SW 1271 (cell line): ENCODE measurements around the gene SDCBP2.

ENCODE experiments used
- DNase-seq, 2 experiments: peaks; one replicate each; lab custom pipeline; 2025; lab: John Stamatoyannopoulos, UW

Gene SDCBP2

GRCh38 chr20:1274485-1275311 is 54.2 kb downstream of the SDCBP2 start:
- DNase-seq, result no peak

- DNase-seq, result no peak
Observed at GRCh38 chr20:1273366-1273765, 55.6 kb downstream of the SDCBP2 start.

GRCh38 chr20:1272368-1273100 is 56.4 kb downstream of the SDCBP2 start:
- DNase-seq, result no peak

- no peak for DNase-seq
Observed at GRCh38 chr20:1269850-1270249, 59.1 kb downstream of the SDCBP2 start.

GRCh38 chr20:1269235-1269634 is 59.7 kb downstream of the SDCBP2 start:
- DNase-seq, result no peak

- DNase-seq, result no peak
Observed at GRCh38 chr20:1267809-1268374, 61.0 kb downstream of the SDCBP2 start.

GRCh38 chr20:1267161-1267560 is 61.8 kb downstream of the SDCBP2 start:
- no peak for DNase-seq

GRCh38 chr20:1266167-1266973 is 62.6 kb downstream of the SDCBP2 start, which contains the start of gene SNPH:
TSS of gene SNPH (plus strand) at chr20:1266294. CDS start at chr20:1296240, 29,946 bp downstream.
- peak; percentile 45 to 87 for DNase-seq

GRCh38 chr20:1265916-1266166 is 63.1 kb downstream of the SDCBP2 start:
- no peak for DNase-seq

GRCh38 chr20:1265226-1265915 is 63.6 kb downstream of the SDCBP2 start:
- no peak for DNase-seq

- DNase-seq, result no peak
Observed at GRCh38 chr20:1264727-1265126, 64.2 kb downstream of the SDCBP2 start.

GRCh38 chr20:1263853-1264252 is 65.1 kb downstream of the SDCBP2 start:
- peak in 1 of 2 experiments; percentile 19 for DNase-seq
